GM18520 (cell line): ENCODE data around the gene AMFR.

Experiments
- ATAC-seq: cut with Tn5 transposase; IDR thresholded peaks from one replicate; pipeline ENCODE4 v1.9.1; 2021; ENCODE audit not compliant: unreplicated experiment

The AMFR gene

DNA sequence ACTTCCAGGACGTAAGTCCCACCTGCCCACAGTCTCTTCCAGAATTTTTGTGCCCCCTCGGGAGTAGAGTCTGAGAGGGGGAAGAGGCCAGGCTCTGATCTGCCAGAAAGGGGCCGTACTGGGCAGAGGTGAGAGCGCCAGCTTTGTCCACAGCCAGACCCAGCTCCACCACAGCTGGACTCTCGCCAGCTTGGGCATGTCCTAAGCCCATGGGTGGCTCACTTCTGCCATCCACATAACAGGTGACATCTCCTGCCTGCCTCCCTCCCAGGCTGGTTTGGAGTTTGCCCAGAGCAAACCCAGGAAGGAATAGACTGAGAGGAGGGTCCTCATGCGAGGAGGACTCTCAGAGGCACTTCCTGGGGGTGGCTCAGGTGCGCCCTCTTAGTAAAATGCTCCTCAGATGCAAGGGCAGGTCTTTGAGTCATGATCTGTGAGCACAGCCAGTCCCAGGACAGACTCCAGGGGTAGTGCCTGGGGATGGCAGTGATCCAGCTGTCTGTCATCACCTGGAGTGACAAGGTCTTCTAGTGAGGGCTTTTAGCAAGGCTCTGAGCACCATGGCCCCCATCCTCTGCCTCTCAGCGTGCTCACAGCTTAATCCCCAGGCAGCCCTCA lies 89.2 kb downstream of the AMFR start:
- no peak for ATAC-seq

DNA sequence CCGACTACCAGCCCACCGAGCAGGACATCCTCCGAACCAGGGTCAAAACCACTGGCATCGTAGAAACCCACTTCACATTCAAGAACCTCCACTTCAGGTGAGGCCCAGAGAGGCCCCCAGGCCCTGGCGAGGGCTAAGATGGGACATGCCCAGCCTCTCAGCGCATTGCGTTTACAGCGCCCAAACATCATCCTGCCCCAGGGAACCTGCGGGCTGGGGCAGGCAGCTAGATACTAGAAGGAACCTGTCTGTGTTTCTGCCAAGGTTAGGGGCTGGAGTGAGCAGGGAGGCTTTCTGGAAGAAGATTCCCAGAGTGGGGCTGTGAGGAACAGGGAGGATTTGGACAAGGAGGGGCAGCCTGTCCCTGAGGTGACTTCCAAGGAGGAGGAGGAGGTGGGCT lies 90.6 kb downstream of the AMFR start:
- ATAC-seq, result no peak

DNA sequence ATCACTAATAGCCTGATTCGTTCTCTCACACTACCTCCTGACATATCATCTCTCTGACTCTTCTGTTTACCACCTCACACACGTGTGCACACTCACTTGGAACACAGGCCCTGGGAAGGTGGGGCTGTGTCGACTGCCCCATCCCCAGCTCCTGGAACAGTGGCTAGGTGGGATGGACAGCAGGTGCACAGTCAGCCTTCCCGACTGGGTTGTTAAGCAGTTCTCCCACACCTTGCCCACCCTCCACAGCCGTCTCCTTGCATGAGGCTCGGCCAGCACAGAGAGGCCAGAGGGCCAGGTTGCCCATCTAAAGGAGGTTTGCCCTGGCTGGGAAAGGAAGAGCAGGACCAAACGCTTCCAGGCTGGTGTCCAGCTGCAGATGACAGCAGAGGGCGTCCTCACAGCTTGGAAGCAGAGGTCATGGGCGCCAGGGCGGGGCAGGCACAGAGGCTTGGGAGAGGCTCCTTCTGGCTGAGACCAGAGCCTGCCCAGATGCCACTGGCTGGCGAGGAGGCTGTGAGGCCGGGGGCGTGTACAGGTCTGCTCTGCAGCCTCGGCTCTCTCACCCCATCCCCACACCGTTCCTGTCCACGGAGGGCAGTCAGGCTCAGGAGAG lies 92.8 kb downstream of the AMFR start:
- ATAC-seq, result no peak

DNA sequence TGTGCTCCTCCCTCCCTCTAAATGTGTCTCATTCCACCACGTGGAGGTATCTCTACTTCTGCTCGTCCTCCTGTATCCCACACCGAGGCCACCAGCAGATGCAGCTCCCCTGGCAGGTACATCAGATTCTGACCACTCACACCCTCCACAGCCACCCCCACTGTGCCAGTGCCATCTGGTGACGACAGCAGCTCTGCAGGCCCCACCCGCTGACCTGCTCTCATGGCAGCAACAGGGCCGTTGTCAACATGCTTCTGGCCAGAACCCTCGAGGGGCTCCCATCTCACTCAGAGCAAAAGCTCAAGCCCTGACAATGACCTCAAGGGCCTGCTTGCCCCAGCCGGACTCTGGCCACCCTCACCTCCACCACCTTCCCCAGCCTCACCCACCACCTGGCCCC lies 93.4 kb downstream of the AMFR start:
- no peak for ATAC-seq

DNA sequence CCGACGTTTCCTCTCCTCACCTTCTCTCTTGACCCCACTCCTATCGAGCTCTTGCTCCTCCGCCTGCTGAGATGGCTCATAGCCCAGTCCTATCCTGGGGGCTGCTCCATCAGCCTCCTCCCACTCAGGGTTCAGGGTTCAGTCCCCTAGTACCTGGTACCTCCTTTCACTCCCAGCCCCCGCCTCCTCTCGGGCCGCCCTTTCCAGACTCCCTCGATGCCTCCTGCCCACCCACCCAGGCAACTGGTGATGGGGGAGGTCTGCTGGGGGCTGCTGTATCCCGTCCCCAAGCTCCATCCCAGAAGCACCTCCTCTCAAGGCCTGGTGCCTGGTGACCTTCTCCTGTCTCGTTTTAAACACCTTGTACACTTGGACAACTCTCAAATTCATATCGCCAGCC lies 93.9 kb downstream of the AMFR start:
- ATAC-seq, result no peak

DNA sequence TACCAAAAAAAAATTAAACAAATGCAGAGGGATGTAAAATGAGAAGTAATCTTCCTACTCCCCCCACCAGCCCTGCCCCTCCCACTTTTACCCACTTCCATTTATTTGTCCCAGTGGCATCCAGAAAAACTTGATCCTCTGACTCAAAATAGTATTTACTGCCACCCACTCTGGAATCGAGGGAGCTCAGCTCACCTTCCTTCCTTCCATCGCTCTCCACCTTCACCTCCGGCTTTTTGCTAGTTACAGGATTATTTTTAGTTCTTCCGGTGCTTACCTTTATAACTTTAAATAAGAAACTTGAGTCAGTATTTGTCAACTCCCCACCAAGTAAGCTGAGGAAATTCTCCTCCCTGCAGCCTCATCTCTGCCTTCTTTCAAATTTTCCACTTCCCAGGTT lies 94.9 kb downstream of the AMFR start:
- ATAC-seq, result no peak

DNA sequence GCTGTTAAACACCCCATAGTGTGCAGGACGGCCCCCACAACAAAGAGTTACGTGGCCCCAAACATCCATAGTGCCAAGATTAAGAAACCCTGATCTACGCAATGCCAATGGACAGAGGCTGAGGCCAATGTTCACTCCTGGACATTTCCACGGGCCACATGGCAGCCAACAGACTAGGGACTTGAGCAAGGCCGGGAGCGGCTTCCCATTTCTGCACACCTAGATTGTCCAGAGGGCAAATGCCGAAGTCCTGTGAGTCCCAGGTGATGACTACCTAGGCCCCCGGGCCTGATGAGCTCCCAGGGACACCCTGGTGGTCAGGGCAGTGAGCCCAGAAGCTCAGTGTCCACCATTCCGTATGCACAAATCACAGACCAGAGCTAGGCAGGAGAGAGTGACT lies 95.5 kb downstream of the AMFR start:
- no peak for ATAC-seq

DNA sequence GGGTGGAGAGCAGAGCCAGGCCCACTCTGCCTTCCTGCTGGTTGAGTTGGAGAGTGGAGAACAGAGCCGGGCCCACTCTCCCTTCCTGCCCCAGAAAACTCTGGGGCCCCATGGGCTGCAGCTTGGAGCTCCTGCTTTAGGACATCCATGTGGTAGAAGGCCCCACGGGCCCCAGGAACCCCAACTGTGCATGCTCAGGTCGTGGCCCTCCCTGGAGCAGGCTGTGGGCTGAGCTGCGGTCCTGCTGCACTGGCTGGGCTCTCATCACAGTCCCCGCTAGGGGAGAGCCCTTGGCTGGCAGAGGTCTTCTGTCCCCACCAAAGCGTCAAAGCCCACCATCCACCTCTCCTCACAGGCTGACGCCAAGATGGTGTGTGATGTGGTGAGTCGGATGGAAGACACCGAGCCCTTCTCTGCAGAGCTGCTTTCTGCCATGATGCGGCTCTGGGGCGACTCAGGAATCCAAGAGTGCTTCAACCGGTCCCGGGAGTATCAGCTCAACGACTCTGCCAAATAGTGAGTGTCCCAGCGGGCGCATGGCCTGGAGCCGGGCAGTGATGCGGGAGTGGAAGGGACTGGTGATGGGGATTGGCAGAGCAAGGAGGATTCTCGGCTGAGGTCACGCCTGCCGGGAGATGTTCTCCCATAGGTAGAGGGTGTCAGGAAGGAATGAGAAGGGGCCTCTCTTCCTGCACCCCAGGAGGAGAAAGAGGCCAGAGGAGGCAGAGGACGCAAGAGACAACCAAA lies 96.9 kb downstream of the AMFR start:
- ATAC-seq, result no peak

DNA sequence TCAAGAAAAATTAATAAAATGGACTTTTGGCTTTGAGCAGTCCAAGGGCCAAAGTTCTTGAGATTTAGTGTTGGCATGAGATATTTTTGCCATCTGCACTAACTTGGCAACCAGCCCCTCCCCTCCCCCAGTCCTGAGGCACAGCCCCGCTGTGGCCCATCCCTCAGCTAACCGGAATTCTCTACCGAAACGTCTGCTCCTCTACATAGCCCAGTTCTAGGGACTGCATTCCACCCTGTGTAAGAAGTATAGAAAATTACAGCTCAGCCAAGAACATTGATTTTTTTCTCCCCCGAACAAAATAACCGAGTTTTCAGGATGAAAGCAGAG lies 97.5 kb downstream of the AMFR start:
- no peak for ATAC-seq

DNA sequence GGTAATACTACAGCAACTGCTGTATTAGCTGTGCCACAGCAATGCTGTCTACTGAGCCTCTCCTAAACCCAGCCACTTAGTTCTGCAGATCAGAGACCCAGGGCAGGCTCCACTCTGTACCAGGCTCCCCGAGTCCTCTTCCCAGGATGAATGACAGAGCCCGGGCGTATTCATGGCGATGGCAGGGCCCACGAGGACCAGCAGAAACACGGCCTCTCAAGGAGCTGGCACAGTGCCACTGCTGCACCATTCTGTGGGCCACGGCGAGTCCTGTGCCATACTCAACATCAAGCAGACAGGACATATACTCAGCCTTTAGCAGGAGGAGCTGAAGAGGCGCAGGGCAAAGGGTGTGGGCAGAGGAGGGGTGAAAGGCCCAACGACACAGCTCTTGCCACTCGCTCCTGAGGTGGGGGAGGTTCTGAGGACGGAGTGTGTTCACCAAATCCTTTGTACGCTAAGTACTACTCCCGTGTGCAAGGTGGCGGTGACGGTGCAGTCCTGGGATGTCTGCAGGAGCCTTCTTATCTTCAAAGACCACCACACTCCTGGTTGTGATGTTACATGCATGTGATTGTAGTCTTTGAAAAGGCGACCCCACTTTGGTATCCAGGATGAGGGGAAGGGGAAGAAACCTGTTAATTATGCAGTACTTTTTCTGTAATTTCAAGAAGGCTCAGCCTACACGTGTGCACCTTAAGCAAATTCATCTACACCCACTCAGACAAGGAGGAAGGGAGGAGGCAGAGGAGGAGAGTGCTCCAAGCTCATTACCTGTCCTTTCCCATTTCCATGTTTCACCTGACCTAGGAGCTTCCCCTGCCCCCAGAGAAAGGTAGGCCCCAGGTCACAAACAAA lies 98.0 kb downstream of the AMFR start:
- ATAC-seq, result no peak

DNA sequence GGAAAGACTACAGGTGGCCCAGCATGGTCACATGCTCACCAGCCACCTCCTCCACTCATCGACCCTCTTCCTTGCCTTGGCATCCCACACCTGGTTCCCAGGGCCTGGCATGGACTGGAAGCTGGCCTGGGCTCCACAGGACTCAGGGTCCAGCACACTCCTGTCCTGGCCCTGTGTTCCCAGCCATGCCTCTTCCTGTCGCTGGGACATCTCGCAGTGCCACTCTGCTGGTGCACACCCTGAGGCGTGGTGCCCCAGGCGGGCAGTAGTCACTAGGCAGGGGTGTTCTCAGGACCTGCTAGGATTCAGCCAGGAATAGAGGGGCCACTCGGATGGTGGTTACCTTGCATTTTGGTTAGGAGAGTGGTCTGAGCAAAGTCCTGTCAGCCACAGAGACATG lies 99.4 kb downstream of the AMFR start:
- no peak for ATAC-seq

DNA sequence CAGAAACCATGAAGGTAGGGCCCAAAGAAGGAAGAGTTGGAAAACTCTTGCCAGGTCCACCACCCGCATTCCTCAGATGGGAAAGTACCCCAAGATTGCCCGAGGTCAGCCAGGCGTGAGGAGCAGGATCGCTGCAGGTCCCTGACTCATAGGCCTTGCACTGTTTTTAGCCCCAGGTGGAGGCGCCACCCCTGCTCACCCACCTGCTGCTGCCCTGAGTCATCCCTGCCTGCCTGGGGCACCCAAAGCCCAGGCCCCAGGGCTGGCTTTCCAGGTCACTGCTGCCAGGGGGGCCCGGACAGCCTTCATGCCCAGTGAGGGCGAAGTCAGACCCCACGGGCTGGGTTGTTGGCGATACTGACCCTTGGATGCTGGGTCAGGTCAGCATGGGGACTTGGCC lies 100.9 kb downstream of the AMFR start:
- no peak for ATAC-seq

DNA sequence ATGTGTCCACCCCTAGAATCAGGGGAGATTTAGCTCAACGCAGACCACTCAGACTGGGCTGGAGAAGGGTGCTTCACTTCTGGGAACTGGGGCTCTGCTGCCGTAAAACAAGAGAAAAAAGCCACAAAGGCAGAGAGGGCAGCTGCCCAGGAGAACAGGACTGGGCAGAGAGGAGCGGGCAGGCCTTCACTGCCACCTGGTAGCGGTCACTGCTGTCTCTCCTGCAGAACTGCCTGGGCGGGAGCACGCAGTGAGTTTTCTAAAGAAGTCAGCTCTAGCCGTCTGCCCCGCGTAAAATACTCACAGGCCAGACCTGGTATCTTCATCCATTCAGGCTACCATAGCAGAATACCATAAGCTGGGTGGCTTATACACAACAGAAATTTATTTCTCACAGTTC lies 103.8 kb downstream of the AMFR start:
- no peak for ATAC-seq

DNA sequence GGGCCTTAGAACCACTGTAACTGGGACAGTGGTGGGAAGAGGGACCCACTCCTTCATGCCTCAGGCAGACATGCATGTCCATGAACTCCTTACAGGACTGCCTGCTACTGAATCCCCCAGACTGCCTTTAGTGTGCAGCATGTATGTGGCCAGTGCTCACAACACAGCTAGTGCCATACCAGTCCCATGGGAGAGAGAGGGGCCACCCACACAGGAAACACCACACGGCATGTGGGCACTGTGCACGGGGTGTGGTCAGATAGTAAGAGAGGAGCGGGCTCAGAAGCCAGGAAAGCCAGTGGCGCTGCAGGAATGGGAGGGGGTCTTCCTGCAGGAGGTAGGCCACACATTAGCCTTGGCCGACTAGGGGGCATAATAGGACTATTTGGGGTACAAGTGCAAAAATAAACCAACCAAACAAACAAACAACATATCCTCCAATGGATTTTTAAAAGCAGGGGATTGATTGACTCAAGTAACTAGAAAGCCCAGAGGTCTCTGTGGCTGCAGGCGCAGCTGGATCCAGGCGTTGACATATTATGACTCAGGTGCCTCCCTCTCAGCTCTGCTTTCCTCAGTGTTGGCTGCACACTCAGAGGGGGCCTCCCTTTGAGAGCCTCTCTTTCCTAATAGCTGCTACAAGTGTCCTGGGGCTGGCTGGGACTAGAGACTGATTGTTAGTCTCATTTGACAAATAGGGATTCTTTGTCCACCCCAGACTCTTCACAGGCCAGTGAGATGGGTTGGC lies 104.4 kb downstream of the AMFR start:
- no peak for ATAC-seq

DNA sequence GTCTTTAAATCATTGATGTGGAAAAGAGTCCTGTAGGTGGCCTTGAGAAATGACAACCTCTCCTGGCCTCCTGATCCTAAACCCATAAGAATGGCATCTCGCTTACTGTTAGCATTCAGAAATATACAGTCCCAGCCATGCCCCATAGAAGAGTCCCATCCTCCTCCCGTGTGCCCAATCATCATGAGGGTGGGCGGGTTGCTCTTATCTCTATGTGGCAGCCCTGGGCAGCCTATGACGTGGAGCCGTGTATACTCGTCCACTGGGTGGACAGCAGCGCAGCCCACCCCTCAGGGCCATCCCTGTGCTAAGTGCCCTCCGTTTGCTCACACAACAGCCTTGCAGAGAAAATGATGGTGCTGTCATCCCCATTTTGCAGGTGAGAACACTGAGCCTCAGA lies 105.3 kb downstream of the AMFR start:
- ATAC-seq, result no peak

DNA sequence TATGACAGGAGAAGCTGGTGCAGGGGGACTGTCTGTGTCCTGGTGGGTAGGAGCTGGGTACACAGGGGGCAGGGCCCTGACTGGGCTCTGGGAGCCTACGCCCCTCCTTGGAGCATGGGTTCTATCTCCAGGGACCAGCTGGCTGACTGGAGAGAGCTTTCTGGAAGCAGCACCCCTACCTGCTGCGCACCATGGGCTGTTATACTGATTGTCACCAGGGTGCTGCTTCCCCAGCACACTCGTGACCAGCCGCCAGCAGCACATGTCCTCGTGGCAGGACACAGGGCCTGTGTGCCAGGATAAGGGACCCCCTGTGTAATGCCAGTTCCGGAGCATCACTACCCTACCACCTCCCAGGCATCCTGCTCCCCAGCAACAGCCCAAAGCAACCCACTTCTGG lies 106.0 kb downstream of the AMFR start:
- ATAC-seq, result no peak

DNA sequence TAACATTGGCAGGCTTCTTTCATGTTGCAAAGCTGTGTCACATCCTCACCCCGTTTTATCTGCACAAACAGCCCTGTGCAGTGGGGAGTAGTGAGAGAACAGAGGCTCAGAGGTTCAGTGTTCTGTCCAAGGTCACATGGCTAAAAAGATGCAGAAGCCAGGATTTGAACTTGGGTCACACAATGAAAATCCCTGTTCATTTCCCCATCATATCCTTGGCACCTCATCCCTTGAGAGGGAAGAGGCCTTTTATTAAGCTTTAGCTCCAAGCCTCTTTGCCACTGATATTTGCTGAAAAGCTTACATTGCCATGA lies 106.6 kb downstream of the AMFR start:
- no peak for ATAC-seq

DNA sequence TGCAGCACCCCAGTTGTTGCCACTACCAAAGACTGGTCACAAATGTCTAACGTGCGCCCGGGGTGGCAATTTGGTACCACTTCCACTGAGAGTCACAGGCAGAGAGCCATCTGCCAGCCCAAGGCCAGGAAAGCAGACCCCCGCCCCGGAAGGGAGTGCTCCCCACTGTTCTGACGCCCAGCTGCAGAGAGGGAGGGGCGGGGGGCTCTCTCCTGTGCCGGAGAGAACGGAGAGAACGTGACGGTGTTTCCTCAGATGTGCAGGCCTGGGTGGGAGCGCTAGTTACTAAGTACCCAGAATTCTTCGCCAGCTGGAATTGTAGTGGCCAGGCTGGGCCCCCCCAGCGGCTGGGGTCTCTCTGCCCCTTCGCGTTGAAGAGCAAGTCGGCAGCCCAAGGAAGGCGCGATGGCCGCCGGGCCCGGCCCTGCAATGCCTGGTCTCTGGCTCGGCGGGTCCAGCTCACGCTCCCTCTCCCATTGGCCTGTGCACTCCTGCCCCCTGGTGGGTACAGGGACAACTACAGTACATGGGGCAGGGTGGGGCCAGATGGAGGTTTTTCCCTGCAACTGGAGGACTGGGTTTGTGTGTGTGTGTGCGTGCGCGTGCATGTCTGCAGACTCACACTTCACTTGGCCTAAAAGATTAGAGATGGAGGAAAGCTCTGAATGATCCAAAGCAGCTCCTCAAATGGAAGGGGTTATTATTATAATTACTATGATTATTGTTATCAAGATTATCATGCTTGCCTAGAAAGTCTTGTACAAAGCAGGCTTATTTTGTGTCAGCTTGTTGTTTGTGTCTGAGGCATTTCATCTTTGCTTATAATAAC lies 107.1 kb downstream of the AMFR start:
- peak; percentile 77 for ATAC-seq

DNA sequence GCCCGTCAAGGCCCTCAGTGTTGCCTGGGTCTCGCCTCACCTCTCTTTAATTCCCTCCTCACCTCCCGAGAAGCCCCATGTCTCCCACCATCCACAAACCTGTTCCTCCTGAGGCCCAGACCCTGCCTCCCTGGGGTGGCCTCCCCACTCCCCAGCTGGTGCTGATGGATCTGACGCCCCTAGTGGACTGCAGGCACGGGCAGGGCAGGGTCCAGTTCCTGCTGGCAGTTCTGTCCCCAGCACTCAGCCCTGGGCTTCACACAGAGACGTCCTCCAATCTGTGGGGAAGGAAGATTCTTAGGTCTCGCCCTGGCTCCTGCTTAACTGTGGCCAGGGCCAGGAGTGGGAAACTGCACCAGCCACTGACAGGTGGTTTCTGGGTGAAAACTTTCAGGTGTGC lies 108.8 kb downstream of the AMFR start:
- no peak for ATAC-seq

DNA sequence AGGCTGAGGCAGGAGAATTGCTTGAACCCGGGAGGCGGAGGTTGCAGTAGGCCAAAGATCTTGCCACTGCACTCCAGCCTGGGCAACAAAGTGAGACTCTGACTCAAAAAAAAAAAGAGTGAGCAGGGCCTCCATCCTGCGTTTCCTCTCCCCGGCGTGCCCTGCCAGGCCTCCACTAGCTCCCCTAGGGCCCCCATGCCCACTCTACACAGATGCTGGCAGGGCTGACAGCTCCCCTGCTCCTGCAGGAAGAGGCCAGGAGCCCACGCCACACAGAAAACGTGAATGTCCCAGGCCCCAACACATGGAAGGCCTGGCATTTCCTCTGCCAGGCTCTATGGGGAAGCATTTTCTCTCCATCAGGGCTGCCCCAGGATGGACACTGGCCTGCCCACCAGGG lies 109.4 kb downstream of the AMFR start:
- no peak for ATAC-seq
